GM21367 (cell line): ENCODE data around the gene TXK.

Experiments used
- ATAC-seq: cut with Tn5 transposase; IDR thresholded peaks from one replicate; pipeline ENCODE4 v1.9.1; 2021; ENCODE audit not compliant: unreplicated experiment

The TXK gene

DNA sequence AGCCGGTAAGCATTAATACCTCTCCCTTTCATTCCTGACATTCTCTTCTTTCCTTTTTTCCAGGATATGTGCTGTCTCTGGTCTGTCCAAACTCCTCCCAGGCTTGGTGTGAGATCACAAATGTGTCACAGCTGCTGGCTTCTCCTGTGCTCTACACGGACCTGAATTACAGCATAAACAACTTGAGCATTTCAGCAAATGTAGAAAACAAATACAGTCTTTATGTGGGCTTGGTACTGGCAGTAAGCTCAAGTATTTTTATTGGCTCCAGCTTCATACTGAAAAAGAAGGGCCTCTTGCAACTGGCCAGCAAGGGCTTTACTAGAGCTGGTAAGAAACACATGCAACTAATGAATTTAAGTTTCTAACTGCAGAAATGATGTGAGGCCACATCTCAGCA is 109.0 kb downstream of the TXK start:
- ATAC-seq = no peak

DNA sequence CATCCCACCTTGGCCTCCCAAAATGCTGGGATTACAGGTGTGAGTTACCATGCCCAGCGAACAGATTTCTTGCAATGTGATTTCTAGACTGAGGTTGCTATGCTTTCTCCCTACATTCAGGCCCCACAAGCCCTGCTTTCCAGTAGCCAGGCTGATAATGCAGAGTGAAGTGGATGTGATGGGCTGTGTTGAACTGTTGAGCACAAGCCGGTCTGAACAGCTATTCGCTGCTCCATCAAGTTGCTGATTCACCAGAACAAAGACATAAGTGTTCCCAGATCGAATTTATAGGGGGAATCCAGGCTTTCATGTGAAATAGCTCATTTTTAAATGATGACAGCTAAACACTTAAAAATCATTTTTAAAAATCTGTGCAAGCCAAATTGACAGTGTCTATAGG is 109.5 kb downstream of the TXK start:
- ATAC-seq = no peak

DNA sequence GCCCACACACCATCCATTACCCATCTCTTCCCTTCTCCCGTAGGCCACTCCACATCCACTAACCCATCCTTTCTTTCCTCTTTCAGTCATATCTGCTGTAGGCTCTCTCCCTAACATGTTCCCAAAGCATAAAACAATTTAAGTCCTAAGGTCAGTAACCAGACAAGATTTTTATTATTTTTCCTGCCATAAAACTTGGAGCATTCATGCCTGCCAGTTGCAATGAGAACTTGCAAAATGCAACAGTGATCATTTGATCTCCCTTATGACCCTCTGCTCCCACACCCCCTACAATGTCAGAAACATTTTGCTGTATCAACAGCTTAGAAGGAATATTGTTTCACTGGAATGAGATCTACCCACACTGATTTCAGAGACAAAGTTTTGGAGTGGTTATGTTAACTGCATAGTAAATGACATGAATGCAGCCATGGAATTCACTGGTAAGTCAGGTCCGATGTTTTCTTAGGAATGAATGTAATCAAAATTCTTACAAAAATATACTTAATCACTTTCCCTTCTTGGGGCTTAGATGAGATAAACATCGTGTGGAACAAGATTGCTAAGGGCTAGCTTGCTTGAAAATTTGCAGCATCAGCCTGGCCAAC is 111.8 kb downstream of the TXK start:
- ATAC-seq = no peak

DNA sequence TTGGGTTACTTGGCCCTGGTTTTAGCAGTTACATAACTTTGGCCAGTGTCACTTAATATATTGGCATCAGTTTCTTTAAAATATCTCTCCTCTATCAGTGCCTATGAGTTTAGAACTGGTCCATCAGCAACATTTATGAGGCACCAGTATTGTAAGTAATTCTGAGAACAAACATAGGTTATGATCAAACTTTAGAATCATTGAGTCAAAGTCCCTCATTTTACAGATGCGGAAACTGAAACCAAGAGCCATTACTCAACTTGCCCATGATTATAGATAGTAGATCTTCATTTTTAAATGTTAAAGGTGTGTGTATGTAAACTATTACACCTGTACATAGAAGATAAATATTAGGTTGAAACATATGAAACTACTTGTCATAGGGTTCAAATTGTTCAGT is 113.0 kb downstream of the TXK start:
- ATAC-seq = no peak

DNA sequence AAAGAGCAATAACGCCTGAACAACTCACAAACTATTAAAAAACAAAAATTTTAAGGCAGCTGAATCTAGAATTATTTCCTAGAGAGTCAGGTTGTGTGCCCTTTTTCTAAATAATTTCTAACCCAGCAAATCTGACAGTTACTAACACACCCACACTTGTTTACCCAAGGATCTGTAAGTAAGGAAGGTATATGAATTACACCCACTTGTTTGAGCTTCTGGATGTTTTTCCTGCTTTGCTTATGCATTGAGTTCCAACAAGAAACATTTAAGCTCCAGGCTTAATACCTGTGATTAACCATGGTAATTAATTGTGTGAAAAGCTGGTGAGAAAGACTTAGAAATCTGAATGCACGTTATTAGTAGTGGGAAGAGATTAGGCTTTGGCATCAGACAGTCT is 115.9 kb downstream of the TXK start:
- ATAC-seq = no peak

DNA sequence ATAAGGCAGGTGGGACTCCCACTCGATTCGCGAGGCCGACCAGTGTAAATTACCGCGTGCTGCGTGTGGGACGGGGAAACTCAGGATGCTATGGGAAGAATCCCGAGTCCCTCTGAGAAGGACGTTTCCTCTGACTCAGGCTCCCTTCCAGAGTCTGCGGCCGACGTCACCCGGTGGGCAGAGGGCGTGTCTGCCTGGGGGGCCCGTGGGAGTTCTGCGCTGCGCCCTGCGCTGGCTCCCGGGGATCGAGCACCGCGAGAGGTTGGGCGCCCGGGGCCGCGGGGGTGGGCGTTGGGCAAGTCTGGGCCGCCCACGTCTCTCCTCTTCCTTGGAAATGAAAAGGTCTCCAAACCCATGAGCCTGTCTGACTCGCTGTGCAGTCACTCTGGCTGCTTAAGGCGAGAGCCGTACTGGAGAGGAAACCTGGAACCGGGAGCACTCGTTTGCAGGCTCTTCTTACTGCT is 116.9 kb downstream of the TXK start:
- peak; percentile 5 for ATAC-seq
